ENCODE measurements around the gene SCNM1.
"Not testable (repeated sequence)": the region's sequence is repeated elsewhere in the genome, so short reads cannot be mapped to it uniquely, and the experiment has no call there.

The SCNM1 gene

GRCh38 chr1:151146412-151147131 lies 19.4 kb upstream of the SCNM1 start, which contains the start of gene SEMA6C:
SEMA6C (minus strand) TSS chr1:151146631; CDS start chr1:151142621, 4,010 bp downstream.
- DNase-seq: peak; percentile 54 to 85 (median 74)

DNA sequence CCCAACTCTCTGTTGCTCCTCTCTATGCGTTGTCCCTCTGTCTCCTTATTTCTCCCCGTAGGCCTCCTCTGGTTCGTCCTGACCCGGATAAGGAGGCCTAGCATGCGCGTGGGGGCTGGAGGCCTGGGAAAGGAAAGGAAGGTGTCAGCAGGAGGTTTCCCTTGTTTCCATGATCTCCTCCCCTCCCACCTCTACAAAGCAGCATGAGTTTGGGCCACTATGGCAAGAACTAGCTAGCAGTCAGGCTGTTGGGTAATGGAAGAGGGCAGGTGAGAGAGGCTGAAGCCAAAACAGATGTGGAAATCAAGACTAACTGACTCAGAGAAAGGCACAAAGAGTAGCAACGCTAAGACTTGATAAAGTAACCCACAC lies 18.8 kb upstream of the SCNM1 start:
- peak in 1 of 6 experiments; percentile 34 for DNase-seq

DNA sequence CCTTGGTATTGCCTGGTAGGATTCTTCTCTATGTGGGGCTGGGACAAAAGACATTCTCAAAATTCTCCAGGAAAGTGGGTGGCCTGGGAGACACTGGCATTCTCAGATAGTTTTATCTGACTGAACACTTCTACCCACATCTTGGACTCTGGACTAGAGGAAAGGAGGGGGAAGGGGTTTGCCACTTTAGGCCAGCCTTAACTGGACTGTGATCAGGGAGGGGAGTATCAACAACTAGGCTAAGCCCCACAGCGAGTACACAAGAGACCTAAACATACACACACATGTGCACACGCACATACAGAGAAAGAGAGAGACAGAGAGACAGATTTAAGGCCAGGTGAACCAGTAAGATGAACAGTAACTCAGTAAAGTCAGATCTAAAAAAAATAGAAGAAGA lies 18.3 kb upstream of the SCNM1 start:
- DNase-seq: no peak

- DNase-seq: peak; percentile 45 to 78 (median 50)
Observed at GRCh38 chr1:151156515-151156819, 9.5 kb upstream of the SCNM1 start, which contains the start of gene TNFAIP8L2. TNFAIP8L2 (plus strand) TSS chr1:151156649; CDS start chr1:151158698, 2,049 bp downstream.

GRCh38 chr1:151157067-151157531 lies 8.8 kb upstream of the SCNM1 start:
- DNase-seq: peak; percentile 28 to 71 (median 60)

- peak in 2 of 6 experiments; percentile 14 to 26 for DNase-seq
Observed at GRCh38 chr1:151158326-151158725, 7.6 kb upstream of the SCNM1 start.

GRCh38 chr1:151158751-151159251 lies 7.1 kb upstream of the SCNM1 start:
- no peak for DNase-seq

DNA sequence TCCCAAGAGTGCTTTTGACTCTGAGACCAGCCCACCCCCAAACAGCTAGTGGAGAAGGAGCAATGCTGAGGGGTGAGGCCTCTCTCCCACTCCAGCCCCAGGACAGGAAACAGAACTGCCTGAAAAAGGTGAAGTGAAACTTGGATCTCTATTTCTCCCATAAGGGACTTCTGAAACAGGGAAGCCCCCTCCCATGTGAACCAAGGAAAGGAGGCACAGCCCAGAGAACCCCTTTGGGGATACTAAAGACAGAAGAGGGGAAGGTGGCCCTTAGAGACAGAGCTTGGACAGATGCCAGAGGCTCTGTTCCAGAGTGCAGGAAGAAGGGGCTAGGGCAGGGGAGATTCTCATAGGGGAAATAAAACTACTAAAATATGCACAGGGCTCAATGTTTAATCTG lies 6.6 kb upstream of the SCNM1 start:
- no peak for DNase-seq

DNA sequence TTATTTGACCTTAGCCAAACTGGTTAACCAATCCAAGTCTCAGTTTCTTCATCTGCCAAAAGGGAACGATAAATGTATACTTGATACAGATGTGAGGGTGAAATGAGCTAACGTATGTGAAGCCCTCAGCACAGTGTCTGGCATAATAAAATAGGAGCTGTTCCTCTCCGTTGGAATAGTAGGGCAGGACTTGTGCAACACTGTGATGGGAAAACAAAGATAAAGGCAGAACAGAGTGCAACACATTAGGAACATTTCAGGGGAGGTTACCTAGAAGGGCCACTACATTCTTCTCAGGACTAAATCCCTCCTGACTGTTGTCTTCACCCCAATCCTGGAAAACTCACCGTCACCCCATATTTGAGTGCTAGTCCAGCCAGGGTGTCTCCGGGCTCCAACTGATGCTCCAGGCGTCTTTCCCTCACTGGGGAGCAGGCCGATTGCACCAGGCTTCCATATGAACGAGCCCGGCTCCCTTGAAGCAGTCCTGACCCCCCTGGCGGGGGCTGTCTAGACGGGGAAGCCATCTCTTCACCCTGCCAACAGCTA lies 1.1 kb upstream of the SCNM1 start:
- DNase-seq: no peak

- DNase-seq: no peak
Observed at GRCh38 chr1:151165281-151165737, 635 bp upstream of the SCNM1 start.

- no peak for DNase-seq
Observed at GRCh38 chr1:151166505-151166956, 587 bp downstream of the SCNM1 start.

DNA sequence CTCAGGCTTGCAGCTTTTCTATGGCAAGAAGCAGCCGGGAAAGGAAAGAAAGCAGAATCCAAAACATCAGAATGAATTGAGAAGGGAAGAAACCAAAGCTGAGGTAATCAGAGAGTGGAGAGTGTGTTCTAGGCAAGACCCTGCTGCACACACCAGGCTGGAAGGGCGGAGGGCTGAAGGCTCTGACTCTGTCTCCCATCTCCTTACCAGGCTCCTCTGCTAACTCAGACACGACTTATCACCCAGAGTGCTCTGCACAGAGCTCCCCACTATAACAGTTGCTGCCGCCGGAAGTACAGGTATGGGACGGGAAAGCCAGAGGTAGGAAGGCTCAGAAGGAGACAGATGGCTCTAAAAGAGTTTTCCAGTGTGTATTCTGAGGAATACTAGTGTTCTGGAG lies 1.2 kb downstream of the SCNM1 start:
- no peak for DNase-seq

- DNase-seq: no peak
Observed at GRCh38 chr1:151171190-151171589, 5.2 kb downstream of the SCNM1 start.

GRCh38 chr1:151175041-151175741 lies 9.2 kb downstream of the SCNM1 start:
- DNase-seq: no peak

- DNase-seq: peak in 1 of 6 experiments; percentile 17
Observed at GRCh38 chr1:151175863-151176262, 9.9 kb downstream of the SCNM1 start, which contains the start of gene TMOD4. TMOD4 (minus strand) TSS chr1:151175981; CDS start chr1:151174875, 1,106 bp downstream.

GRCh38 chr1:151176514-151177045 lies 10.6 kb downstream of the SCNM1 start:
- DNase-seq: no peak

DNA sequence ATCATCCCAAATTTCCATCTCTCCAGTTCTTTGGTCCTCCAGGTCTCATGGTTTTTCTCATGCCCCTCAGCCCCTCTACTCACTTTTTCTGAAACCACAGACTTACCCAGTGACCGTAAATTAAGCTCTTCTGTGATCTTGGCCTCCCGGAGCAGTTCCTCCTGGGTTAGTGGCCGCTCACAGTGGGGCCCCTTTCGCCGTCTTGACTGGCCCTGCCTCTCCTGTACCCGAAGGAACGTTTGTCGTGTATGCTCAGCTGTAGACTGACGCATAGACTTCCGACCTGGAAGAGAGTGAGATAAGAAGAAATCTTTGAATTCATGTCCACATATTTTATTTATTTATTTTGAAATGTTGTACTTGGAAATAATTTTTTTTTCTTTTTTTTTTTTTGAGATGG lies 18.3 kb downstream of the SCNM1 start:
- no peak for DNase-seq

DNA sequence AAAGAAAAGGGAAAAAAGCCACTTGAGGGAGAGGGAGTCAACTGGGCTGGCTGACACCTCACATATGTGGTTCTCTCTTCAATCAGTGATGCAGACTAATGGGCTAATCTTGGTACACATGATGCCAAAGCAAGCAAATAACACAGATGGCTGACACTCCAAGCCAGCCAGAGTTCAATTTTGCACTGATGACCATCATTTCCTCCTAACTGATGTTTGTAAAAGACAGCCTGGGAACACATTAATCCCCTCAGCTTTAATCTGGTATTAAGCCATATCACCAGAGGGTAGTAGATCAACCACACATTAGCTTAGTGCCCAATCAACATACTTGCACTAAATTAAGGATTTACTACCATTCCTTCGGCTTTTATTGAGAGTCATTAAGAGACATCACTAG lies 21.3 kb downstream of the SCNM1 start:
- no peak for DNase-seq

DNA sequence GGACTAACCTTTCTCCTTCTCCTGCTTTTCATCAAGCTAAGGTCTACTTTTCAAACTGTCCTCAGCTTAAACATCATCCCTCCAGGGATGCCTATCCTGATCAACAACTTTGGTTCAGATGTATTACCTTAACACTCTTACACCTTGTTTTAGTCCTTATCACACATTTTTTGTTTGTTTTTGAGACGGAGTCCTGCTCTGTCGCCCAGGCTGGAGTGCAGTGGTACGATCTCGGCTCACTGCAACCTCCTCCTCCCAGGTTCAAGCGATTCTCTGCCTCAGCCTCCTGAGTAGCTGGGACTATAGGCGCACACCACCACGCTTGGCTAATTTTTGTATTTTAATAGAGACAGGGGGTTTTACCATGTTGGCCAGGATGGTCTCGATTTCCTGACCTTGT lies 22.7 kb downstream of the SCNM1 start:
- DNase-seq: not testable (repeated sequence)

- DNase-seq: peak; percentile 77 to 85 (median 82)
Observed at GRCh38 chr1:151189637-151190445, 23.9 kb downstream of the SCNM1 start, which contains the start of gene VPS72. VPS72 (minus strand) TSS chr1:151190197; CDS start chr1:151190121, 76 bp downstream.

GRCh38 chr1:151192047-151192446 lies 26.1 kb downstream of the SCNM1 start:
- DNase-seq: no peak

- no peak for DNase-seq
Observed at GRCh38 chr1:151193304-151193703, 27.4 kb downstream of the SCNM1 start.
